Activated naive CD8-positive, alpha-beta T cell treated with anti-CD3 and anti-CD28 coated beads, Interleukin-2, amount 50 U/mL, for 16 hours (primary cell): Measurements from ENCODE around the gene BBOF1.
A peak's percentile ranks its signal among the peaks of the same experiment; 100 is the strongest.
"Not testable (repeated sequence)": the region's sequence is repeated elsewhere in the genome, so short reads cannot be mapped to it uniquely, and the experiment has no call there.

ENCODE experiments used
- DNase-seq: peaks from one replicate; pipeline ENCODE4 v3.0.0-alpha.2; 2020; ENCODE audit warnings: low read depth, low spot score

Gene BBOF1, protein sequence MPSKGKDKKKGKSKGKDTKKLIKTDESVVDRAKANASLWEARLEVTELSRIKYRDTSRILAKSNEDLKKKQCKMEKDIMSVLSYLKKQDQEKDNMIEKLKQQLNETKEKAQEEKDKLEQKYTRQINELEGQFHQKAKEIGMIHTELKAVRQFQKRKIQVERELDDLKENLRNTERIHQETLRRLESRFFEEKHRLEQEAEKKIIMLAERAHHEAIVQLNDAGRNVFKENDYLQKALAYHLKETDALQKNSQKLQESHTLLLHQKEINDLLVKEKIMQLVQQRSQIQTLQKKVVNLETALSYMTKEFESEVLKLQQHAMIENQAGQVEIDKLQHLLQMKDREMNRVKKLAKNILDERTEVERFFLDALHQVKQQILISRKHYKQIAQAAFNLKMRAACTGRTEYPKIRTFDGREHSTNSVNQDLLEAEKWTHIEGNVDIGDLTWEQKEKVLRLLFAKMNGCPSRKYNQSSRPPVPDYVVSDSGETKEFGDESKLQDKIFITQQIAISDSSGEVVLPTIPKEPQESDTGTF

DNA sequence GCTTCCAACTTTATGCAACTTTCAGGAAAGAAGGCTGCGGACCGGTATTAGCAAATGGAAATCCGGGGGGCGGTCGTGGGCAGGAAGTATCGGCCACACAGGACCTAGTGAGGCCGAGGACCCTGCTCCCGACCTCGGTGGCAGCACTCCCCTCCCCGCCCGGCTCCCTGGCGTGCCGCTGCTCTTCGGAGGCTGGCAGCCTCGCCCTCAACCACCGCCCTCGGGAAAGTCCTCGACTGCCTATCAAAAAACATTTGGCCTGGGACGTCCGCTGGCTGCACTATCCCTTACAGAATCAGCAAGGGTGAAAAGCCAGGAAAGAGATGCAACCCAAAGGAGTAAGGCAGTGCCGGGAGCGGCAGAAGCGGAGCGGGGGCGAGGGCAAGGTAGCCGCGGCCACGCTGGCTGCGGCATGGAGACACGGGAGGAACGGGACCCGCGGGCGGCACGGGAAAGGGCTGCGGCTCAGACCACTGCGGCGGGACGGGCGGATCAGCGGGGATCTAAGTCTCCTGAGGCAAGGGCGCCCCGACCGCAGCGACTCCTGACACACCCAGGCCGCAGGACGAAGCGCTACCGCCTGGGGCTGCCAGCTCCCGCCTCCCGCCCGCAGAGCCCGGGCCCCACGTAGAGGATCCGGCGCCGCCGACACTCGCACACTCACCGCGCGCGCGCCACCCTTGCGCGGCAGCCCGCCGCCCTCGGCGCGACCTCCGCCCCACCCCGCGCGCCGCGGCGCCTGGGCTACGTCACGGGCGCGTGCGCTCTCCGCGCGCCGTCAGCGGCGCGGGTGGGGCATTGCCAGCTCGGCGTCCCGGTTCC lies at the start of gene BBOF1, which contains the start of gene ENTPD5:
Gene BBOF1 (plus strand): TSS at position 764 of the 822 bp plus-strand sequence. CDS start 130 bp downstream, outside the sequence.
Gene ENTPD5 (minus strand): TSS at position 703 of the 822 bp plus-strand sequence. CDS start 31,186 bp downstream, outside the sequence.
- peak; percentile 65 for DNase-seq

DNA sequence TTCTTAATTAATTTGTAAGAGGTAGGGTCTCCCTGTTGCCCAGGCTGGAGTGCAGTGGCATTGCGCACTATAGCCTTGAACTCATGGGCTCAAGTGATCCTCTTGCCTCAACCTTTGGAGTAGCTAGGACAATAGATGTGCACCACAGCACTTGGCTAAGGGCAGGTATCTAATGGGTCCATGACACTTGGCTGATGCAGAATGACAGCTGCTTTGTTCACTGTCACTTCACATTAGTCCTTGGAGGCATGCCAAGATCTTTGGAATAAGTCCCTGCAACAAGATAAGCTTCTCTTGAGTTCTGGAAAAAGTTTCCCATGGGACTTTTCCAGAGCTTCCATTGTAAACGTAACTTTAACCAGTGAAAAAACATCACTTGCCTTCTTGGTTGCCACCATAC lies 45.7 kb upstream of the BBOF1 start:
- DNase-seq = no peak

DNA sequence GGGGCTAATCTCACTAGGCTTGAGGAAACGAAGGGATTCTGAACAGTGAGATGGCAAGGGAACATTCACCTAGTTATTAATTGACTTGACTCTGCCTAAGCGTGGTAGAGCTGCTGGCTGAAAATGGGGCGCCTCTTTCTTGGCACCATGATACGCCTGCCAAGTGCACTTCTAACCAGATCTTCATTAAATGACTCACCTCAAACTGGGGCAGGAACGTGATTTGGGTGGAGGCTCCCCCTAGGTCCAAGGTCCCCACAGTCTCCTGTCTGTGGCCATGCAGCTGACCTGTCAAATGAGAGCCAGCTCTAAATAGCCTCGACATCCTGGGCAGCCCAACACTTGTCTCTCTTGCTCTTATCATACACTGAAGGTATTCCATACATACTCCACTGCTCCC lies 43.0 kb upstream of the BBOF1 start:
- no peak for DNase-seq

DNA sequence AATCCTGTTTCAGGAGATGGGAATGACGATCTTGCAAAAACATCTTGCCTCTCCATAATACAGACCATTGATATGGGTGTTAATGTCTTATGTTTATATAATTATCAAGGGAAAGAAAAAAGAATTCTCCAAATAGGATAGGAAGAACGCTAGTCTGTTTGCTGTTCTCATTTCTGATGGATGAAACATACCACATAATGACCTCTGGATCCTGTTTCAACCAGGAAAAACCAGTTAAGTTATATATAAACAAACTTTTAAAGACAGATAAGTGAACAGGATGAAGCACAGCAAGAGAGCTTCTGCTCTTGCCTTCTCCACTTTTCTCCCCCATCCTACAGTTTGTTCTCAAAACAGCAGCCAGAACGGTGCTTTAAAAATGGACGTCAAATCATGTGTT lies 41.3 kb upstream of the BBOF1 start:
- no peak for DNase-seq

DNA sequence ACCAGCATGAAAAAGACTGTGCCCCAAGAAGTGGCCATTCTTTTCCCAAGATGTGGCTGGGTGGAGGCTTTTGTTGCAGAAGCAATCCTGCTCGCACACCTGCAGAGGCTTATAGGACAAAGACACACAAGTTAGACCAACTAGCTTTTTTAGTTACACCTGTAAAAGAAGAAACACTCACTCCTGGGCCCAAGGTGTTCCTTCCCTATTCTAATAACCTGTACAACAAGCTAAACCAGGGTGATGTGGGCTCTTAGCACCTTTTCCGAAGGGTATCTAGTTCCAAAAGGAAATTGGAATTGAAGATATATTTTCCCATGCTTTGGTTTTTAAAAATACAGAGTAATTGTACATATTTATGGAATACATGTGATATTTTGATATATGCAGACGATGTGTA lies 31.1 kb upstream of the BBOF1 start:
- DNase-seq = no peak

DNA sequence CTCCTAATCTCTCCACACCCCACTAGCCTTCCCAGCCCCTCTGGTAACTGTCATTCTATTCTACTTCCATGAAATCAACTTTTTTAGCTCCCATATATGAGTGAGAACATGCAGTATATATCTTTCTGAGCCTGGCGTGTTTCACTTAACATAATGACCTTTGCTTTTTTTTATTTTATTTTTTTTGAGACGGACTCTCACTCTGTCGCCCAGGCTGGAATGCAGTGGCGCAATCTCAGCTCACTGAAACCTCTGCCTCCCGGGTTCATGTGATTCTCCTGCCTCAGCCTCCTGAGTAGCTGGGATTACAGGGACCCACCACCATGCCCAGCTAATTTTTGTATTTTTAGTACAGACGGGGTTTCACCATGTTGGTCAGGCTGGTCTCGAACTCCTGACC lies 30.5 kb upstream of the BBOF1 start:
- DNase-seq = not testable (repeated sequence)

DNA sequence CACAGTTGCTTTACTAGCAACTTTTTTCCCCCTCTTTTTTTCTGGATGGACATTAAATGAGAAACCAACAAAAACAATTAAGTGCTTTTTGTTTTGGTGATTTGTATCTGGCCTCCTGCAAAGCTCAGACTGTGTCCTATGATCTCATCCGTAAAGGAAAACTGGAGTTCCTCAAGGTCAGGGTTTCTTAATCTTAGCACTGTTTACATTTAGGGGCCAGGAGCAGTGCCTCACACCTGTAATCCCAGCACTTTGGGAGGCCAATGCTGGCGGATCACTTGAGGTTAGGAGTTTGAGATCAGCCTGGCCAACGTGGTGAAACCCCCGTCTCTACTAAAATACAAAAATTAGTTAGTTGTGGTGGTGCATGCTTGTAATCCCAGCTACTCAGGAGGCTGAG lies 28.1 kb upstream of the BBOF1 start:
- no peak for DNase-seq

DNA sequence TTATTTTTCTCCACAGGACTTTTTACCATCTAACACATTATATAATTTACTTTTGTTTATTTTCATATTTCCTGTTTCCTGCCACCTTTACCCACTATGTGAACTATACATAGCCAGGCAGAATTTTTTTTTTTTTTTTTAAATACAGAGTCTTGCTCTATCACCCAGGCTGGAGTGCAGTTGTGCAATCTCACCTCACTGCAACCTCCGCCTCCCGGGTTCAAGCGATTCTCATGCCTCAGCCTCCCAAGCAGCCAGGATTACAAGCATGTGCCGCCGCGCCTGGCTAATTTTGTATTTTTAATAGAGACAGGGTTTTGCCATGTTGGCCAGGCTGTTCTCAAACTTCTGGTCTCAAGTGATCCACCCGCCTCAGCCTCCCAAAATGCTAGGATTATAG lies 24.2 kb upstream of the BBOF1 start:
- not testable (repeated sequence) for DNase-seq

DNA sequence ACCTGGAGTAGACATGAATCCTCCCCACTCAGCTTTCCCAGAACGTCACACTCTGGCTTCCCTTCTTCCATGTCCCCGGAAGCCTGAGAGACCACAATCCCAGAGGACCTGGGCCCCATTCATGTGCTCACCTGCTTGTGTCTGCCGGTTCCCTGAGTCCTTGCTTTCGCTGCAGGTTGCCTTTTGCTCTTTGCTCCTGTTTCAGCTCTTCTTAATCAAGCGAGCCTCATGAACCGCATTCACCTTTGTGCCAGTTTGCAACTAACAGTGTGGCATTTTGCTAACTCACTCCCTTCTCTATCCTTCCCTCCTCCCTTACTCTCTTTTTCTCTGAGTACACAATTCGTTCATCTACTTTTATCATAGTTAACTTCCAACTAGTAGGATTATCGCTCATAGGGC lies 23.2 kb upstream of the BBOF1 start:
- no peak for DNase-seq

DNA sequence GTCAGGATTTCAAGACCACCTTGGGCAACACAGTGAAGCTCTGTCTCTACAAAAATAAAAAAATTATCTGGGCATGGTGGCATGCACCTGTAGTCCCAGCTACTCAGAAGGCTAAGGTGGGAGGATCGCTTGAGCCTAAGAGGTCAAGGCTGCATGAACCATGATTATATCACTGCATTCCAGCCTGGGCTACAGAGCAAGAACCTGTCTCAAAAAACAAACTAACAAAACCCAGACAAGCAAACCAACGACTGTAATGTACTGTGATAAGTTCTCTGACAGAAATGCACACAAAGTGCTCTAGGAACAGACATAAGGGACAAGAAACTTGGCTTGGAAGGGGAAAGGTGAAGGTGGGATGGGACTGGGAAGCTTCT lies 22.4 kb upstream of the BBOF1 start:
- no peak for DNase-seq

DNA sequence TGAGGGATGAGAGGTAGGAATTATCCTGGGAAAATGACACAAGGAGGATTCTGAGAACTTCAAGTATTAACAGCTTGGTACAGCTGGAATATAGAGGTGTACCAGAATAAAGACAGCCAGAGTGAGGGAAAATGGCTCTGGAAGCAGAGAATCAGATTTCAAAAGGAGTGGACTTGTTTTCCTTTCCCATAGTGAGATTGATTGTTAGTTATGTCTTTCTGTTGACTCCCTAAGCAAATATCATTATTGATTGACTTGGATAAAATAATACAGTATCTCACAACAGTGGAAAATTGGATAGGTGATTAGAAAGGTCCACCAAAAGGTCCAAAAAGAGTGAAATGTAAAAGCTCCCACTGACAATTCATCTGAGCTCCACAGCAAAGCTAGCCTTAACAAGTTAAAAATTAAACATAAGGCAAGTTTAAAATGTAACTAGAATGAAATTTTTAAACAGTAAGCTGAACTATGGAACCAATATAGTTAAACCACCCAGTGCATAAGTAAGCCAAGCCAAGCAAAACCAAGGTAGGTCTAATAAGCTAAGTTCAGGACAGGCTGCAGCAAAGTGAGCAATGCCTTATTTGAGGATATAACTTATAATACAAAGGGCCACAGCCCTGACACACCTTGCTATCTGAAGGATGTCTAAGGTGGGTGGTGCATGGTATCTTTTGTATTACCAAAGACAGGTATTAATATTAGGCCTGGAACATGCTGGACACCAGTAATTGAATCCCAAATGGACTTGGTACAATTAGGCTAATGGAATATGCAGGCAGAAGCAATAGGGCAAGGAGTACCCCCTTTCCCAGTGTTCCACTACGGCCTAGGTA lies 21.8 kb upstream of the BBOF1 start:
- DNase-seq = no peak

DNA sequence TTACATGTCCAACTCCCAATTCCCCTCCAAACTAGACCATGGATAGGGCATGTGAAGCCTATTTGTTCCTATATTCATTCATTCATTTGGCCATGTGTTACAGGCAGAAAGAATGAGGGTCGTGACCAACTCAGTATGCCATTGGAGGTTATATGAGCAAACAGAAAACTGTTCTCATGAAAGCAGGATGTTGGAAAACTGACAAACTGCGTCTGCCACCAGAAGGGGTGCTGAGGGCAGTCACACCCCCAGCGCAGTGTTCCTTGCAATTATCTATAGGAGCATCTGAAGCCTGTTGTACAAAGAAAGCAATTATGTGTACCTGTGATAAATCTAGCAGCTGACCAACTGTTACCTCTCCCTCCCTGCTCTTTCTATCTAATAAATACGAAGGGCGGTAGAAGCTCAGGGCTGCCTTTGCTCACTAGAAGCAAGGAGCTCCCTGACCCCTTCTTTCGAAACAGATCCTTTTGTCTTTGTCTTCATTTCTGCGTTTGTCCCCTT lies 21.2 kb upstream of the BBOF1 start:
- DNase-seq = no peak

DNA sequence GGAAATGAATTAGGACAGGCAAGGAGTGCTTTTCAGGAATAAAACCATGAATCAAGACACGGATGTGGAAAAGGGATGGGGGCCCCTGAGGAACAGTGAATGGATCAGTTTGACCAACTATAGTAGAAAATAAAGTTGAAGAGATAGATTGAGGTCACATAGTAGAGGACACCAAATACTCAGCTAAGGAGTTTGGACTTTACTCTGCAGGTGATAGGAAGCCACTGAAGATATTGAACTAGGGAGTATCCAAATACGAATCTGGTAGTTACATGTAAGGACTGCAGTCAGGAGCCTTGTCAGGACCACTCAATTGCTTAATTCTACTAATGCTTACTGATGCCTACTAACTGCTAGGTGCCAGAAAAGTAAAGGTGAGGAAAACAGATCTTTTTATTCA lies 20.4 kb upstream of the BBOF1 start:
- no peak for DNase-seq

DNA sequence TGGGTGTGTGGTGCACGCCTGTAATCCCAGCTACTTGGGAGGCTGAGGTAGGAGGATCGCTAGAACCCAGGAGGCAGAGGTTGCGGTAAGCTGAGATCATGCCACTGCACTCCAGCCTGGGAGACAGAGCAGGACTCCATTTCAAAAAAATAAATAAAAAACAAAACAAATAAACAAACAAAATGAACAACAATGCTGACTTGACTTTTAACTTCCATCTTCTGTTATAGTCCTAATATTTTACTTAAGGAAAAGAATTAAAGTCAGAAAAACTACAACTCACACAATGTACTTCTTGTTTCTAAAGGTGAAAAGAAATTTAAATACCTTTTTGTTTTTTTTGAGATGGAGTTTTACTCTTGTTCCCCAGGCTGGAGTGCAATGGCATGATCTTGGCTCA lies 13.5 kb upstream of the BBOF1 start:
- DNase-seq = not testable (repeated sequence)

DNA sequence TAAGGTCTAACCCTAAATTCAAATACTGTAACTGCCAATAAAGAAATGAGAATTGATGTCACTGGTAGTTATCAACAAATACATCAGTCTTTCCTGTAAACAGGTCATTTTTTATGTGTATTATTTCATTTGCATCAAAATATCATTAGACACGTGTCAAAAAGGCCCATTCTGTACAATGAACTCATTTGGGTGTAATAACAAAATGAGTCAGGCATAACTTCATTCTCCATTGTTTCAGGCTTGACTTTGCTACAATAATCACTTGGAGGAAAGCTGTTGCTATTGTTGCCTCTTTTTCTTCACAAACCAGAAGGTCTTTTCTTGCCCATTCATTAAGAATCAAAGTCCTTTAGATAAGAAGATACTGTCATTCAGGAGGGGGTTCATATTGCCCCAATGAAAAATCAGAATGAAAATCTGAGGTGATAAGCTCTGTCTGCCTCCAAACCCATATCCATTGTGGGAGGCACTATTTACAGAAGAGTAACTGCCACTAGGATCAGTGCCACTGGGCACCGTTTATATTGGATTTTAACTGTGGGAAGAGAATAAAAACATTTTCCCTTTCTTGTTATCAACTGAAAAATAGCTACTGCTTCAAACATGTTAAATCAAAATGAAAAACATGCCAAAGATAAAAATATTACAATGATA lies 10.2 kb upstream of the BBOF1 start:
- DNase-seq = no peak

DNA sequence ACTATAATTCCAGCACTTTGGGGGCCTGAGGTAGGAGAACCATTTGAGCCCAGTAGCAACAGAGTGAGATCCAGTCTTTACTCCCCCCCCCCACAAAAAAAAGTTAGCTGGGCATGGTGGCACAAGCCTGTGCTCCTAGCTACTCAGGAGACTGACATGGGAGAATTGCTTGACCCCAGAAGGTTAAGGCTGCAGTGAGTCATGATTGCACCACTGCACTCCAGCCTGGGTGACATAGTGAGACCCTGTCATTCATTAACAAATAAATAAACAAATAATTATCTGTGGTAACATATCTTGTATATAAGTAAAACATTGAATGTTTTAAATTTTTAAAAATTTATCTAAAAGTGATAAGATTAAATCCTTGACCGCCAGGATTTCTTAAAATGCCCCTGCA lies 4.8 kb upstream of the BBOF1 start:
- DNase-seq = no peak

DNA sequence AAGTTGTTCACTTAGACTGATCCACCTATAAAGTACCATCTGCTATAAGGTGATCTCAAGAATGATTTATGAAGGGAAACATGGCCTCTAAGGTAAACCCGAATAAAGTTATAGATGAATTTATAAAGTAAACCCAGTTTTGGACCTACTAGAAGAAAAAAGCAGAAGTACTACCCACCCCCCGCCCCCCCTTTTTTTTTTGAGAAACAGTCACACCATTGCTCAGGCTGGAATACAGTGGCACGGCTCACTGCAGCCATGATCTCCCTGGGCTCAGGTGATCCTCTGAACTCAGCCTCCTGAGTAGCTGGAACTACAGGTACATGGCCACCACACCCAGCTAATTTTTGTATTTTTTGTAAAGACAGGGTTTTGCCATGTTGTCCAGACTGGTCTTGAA lies 4.0 kb upstream of the BBOF1 start:
- no peak for DNase-seq

DNA sequence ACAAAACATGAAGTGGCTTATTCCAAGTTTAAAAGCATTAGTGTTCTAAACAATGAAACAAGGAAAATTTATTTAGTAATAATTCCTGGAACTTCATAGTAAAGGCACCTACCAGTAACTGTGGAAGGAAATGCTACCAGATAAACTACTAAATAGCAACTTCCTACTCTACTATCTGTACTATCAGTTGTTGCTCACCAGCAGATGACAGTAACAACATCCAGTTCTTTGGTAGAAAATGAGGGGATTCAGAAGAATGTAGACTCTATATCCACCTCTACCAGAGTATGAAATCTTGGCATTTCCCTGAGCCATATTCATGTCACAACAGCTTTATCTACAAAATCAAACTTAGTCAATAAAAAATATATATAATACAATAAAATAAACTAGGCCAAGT lies 3.2 kb upstream of the BBOF1 start:
- DNase-seq = no peak

DNA sequence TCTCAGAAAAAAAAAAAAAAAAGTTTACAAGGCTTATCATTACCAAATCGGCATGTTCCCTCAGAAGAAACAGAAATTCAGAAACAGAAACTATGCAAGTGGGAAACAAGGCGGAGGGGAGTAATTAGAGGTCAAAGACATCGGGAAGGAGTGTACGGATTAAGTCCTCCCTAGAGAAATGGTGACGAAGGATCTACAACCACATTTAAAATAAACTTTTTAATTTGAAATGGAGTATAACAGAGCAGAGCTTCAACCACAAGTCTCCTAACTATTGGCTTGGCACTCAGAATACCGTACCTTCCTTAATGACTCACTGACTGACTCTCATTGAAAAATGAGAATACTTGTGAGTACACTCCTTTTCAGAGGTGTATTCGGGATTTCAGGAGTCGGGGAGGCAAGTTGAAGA lies 969 bp upstream of the BBOF1 start:
- DNase-seq = no peak

DNA sequence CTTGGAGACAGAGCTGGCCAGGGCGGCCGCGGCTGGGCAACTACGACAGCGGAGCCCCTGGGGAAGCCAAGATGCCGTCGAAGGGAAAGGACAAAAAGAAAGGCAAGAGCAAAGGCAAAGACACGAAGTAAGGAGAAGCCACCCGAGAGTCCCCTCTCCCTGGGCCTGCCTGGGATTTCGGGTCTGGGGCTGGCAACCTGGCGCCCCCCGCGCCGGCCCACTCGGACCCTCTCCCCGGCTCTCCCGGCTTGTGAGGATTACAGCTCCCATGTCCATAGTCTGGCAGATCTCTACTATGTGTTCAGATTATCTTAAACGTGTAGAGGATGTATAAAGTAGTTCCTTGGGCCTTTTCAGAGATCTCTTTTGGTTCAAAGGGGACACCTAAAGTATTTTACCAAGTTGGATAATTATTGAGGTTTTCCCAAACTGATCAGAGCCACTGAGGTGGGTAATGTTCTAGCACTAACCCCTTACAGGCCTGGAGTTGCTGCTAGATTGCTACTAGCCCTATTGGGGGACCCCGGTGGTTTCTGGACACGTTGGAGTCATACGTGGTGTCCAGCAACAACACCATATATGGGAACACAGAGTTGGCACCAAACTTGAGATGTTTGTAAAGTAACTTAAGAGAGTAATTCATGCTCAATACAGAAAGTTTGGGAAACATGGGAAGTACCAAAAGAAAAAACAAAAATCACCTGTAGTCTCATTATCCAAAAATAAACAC lies 424 bp downstream of the BBOF1 start:
- DNase-seq = no peak
